ENCODE measurements around the gene CA5B.
A peak's percentile ranks its signal among the peaks of the same experiment; 100 is the strongest.

CA5B gene

DNA sequence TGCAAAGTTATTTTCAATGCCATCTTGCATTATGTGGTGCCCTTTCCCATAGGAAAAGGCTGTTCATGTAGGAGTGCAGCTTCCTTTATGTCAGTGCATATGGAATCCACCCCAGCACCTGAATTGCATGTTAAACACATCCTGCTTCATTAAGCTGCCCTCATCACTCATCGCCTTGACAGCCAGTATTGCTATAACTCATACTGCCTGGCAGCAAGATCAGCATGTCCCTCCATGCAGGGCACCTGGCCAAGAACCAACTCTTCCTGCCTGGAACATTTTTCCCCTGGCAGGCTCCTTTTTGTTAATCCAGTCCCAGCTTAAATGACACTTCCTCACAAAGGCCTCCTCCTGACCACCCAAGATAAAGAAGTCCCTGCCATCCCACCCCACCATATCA, 23.5 kb upstream of the CA5B start:
- H3K9me3 Mint-ChIP-seq: no peaks in the 10 kb centered on the region
- H3K4me1 Mint-ChIP-seq: peaks cover 6% of the 10 kb centered on the region
- peak overlapping the region in 2 of 3 experiments; percentile 50 to 74 for H3K27ac Mint-ChIP-seq
- H3K4me3 Mint-ChIP-seq: no peak overlapping the region
- no peaks in the 10 kb centered on the region for H3K27me3 Mint-ChIP-seq (ENCODE audit: low read depth)
- TF ChIP-seq, protein P1, sequence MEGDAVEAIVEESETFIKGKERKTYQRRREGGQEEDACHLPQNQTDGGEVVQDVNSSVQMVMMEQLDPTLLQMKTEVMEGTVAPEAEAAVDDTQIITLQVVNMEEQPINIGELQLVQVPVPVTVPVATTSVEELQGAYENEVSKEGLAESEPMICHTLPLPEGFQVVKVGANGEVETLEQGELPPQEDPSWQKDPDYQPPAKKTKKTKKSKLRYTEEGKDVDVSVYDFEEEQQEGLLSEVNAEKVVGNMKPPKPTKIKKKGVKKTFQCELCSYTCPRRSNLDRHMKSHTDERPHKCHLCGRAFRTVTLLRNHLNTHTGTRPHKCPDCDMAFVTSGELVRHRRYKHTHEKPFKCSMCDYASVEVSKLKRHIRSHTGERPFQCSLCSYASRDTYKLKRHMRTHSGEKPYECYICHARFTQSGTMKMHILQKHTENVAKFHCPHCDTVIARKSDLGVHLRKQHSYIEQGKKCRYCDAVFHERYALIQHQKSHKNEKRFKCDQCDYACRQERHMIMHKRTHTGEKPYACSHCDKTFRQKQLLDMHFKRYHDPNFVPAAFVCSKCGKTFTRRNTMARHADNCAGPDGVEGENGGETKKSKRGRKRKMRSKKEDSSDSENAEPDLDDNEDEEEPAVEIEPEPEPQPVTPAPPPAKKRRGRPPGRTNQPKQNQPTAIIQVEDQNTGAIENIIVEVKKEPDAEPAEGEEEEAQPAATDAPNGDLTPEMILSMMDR (IDR thresholded peaks at IDR 0.05; ENCODE audit: unreplicated experiment in 3 of 3): no peak
- H3K36me3 Mint-ChIP-seq (ENCODE audit: low read depth): peaks cover 8% of the 10 kb centered on the region

DNA sequence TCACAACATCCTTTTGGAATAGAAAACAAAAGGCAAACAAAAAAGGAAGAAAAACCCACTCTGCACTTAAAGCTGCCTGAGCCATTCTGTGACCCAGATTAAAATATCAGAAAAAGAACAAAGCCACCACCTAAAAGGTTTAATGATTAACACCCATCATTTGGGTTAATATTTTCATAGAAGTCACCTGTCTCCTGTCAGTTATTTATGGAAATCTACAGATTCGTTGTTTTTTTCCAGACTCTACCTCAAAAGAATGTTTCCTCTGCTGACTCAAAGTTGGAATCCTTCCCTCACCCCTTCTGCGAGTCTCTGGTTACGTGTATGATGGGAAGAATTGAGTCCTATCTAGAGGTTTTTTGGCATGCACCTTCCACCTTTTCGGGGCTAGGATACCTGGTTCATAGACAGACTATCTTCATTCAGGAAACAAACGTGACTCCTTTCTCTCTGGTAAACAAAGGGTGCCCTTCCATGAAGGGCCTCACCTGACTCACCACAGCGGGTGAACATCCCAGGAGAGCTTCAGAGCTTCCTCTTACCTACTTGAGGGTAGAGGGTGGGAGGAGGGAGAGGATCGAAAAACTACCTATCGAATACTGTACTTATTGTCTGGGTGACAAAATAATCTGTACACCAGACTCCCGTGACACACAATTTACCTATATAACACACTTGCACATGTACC, 19.6 kb upstream of the CA5B start:
- peaks cover 6% of the 10 kb centered on the region for H3K4me1 Mint-ChIP-seq
- TF ChIP-seq, protein P1 (IDR thresholded peaks at IDR 0.05; ENCODE audit: unreplicated experiment in 3 of 3): no peak
- no peaks in the 10 kb centered on the region for H3K27me3 Mint-ChIP-seq (ENCODE audit: low read depth)
- H3K4me3 Mint-ChIP-seq: no peak overlapping the region
- H3K36me3 Mint-ChIP-seq (ENCODE audit: low read depth): peaks cover 8% of the 10 kb centered on the region
- peak overlapping the region; percentile 38 to 74 (median 59) for H3K27ac Mint-ChIP-seq
- no peaks in the 10 kb centered on the region for H3K9me3 Mint-ChIP-seq

DNA sequence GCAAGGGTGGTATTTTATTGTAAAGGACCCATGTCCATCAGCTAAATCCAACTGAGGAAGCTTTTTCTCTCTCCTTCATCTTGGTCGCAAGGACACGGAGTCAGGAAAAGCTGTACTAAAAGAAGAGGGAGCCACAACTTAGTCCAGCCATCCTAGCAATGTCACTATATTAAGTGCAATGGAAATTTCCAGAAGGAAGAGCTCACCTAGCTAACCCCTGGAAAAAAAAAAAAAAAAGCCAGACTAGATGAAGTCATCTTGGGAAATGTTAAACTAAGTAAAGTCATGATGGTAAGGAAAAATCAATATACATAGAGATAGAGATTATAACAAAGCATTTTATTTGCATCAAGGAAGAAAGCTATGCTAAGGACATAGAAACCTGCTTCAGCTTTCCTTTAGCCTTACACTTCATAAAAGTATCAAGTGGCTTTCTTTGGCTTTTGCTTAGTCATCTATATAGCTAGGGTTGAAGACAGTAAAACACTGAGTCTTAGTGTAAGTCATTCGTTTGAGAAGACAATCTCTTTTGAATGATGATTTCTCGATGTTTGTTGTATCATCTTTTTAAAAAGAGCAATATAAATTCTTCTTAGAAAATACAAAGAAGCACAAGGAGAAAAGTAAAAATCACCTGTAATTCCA, 18.6 kb upstream of the CA5B start:
- H3K4me1 Mint-ChIP-seq: peaks cover 6% of the 10 kb centered on the region
- no peak overlapping the region for H3K4me3 Mint-ChIP-seq
- no peaks in the 10 kb centered on the region for H3K9me3 Mint-ChIP-seq
- no peaks in the 10 kb centered on the region for H3K27me3 Mint-ChIP-seq (ENCODE audit: low read depth)
- H3K27ac Mint-ChIP-seq: peak overlapping the region in 2 of 3 experiments; percentile 7 to 59
- peaks cover 8% of the 10 kb centered on the region for H3K36me3 Mint-ChIP-seq (ENCODE audit: low read depth)
- TF ChIP-seq, protein P1 (IDR thresholded peaks at IDR 0.05; ENCODE audit: unreplicated experiment in 3 of 3): no peak

DNA sequence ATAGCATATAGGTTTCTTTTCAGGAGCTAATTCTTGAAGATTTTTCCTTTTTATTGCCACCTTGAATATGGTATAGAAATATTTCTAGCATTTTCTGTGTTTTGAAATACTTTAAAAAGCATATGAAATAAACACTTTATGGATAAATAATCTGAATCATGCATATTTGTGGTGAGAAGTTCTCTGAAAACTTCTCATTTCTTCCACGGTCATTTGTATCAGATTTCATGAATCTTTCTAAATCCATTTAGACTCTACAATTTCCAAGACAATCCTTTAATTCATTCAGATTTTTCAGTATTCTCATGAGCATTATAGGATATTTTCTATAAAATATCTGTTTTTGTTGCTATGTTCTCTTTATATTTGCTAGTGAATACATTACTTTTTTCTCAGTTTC, 16.2 kb upstream of the CA5B start:
- Mint-ChIP-seq H3K36me3 (ENCODE audit: low read depth) (peaks cover 4% of the 10 kb centered on the region), H3K27ac (no peak overlapping the region), H3K4me1 (peaks cover 6% of the 10 kb centered on the region), H3K27me3 (ENCODE audit: low read depth) (no peaks in the 10 kb centered on the region), H3K9me3 (no peaks in the 10 kb centered on the region), H3K4me3 (no peak overlapping the region)
- TF ChIP-seq, protein P1 (IDR thresholded peaks at IDR 0.05; ENCODE audit: unreplicated experiment in 3 of 3): no peak

DNA sequence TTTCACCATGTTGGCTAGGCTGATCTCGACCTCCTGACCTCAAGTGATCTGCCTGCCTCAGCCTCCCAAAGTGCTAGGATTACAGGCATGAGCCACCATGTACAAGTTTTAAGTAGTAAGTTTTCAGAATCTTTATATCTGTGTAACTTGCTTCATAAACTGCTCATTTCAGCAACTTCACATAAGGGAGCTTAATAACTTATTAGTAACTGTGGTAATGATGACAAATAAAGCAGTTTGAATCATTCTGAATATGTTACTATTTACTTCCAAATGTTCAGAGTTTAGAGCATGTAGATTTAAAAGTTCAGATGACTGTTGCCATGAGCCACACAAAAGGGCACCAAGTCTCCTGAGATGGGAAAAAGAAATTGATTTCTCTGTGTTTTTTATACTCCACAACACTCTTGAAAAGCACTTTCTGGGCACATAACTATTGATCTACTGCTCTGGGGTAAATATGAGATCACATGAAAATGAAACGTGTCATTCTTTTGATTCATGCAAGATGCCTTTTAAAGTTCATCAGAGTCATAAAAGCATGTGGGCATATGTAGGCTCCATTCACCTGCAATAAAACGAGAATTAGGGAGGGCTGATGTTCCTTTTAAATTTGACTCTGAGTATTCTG, 14.1 kb upstream of the CA5B start:
- no peak overlapping the region for H3K27ac Mint-ChIP-seq
- TF ChIP-seq, protein P1 (IDR thresholded peaks at IDR 0.05; ENCODE audit: unreplicated experiment in 3 of 3): no peak
- no peaks in the 10 kb centered on the region for H3K4me1 Mint-ChIP-seq
- H3K27me3 Mint-ChIP-seq (ENCODE audit: low read depth): no peaks in the 10 kb centered on the region
- H3K4me3 Mint-ChIP-seq: no peak overlapping the region
- H3K36me3 Mint-ChIP-seq (ENCODE audit: low read depth): no peaks in the 10 kb centered on the region
- peaks cover 2% of the 10 kb centered on the region for H3K9me3 Mint-ChIP-seq

Measured in nephron (organoid).